Neutrophil (primary cell): ENCODE results near the gene CACNA1C.

Experiments used
- H3K27ac ChIP-seq: fragments of 200-600 bp; sonication (generic); 2 replicates; pipeline ENCODE4 v1.5.1; 2016; ENCODE audit warnings: mild to moderate bottlenecking, moderate library complexity
- H3K27me3 ChIP-seq: fragments of 200-600 bp; sonication (generic); 2 replicates; pipeline ENCODE4 v1.6.0; 2016; ENCODE audit warnings: mild to moderate bottlenecking
- H3K36me3 ChIP-seq: fragments of 200-600 bp; sonication (generic); 2 replicates; pipeline ENCODE4 v1.5.1; 2017
- H3K4me1 ChIP-seq, 2 experiments: fragments of 200-600 bp in 1 of 2; sonication (generic) in 1 of 2; 1 replicate in 1 of 2; 2 replicates in 1 of 2; pipeline versions ENCODE4 v1.5.1 to v1.6.1; 2013 to 2016; ENCODE audit warnings: low read depth in 1 of 2, low read length in 1 of 2, mild to moderate bottlenecking in 1 of 2, moderate library complexity in 1 of 2; ENCODE audit not compliant: control insufficient read depth in 1 of 2, insufficient read depth in 1 of 2
- H3K4me3 ChIP-seq, 2 experiments: fragments of 200-600 bp in 1 of 2; sonication (generic) in 1 of 2; 1 replicate in 1 of 2; 2 replicates in 1 of 2; pipeline ENCODE4 v1.5.1; 2013 to 2016; ENCODE audit warnings: low read depth in 1 of 2, low read length in 1 of 2, mild to moderate bottlenecking in 1 of 2, moderate library complexity in 1 of 2
- H3K9me3 ChIP-seq: fragments of 200-600 bp; sonication (generic); 2 replicates; pipeline ENCODE4 v1.5.1; 2016
- TF ChIP-seq, protein P1 (sequence below): fragments of 200-600 bp; sonication (generic); IDR thresholded peaks from 2 replicates; pipeline ENCODE4 v1.5.1; 2016; ENCODE audit warnings: antibody characterized with exemption

The CACNA1C gene

DNA sequence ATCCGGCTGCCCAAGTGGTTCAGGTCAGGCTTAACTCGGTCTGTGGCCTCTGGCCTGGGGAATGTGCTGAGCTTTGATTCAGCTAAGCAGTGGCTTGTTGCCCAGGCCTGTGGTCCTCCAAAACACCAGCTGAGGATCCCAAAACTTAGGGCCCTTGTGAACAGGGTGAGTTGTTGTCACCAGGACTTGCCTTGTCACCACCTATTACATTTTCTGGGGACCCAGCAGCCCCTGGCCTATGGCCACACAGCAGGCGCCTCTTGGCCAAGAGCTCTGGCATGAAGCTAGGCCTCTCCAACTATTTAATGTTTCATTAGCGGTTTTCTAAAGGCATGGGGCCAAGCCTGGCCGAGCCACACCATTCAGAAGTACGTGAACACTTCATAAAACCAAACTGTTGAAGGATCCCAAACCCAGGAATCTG, 343.7 kb downstream of the CACNA1C start:
- Histone ChIP-seq H3K27ac (no peak overlapping the region), H3K4me3 (no peak overlapping the region), H3K36me3 (no peaks in the 10 kb centered on the region)

DNA sequence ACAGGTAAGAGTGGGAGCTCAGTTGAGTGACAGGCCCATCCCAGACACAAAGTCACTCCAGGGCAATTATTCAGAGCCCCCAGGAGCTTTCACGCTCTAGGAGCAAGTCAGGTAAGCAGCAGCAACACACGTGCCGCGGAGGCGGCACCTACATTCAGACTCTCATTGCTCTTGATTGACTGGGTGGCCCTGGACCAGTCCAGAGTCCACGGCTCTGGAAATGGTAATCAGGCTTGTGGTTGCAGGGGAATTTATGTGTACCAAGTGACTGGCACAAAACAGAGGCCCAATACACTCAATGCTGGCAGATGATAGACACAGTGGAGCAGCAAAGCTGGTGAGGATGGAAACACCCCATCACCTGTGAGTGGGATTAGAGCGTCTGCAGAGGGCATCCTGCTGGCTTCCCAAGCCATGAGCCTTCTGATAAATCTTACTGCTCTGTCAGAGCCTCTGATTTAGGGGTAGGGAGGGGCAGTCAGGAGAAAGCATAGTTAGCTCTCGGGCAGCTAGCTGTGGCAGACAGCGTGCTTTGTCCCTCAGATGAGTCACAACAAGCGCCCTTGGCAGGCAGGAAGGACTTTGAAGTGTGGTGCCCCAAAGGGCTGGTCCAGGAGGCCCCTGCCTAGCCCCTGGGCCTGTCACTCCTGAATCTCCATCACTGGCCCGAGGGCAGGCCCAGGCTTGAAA, 344.7 kb downstream of the CACNA1C start:
- Histone ChIP-seq H3K9me3 (no peaks in the 10 kb centered on the region), H3K27me3 (no peaks in the 10 kb centered on the region), H3K27ac (no peak overlapping the region), H3K36me3 (no peaks in the 10 kb centered on the region), H3K4me1 (no peaks in the 10 kb centered on the region), H3K4me3 (no peak overlapping the region)
- TF ChIP-seq, protein P1, sequence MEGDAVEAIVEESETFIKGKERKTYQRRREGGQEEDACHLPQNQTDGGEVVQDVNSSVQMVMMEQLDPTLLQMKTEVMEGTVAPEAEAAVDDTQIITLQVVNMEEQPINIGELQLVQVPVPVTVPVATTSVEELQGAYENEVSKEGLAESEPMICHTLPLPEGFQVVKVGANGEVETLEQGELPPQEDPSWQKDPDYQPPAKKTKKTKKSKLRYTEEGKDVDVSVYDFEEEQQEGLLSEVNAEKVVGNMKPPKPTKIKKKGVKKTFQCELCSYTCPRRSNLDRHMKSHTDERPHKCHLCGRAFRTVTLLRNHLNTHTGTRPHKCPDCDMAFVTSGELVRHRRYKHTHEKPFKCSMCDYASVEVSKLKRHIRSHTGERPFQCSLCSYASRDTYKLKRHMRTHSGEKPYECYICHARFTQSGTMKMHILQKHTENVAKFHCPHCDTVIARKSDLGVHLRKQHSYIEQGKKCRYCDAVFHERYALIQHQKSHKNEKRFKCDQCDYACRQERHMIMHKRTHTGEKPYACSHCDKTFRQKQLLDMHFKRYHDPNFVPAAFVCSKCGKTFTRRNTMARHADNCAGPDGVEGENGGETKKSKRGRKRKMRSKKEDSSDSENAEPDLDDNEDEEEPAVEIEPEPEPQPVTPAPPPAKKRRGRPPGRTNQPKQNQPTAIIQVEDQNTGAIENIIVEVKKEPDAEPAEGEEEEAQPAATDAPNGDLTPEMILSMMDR, result no peak

More for the DNA sequence above, 343.7 kb downstream of the CACNA1C start:
- no peaks in the 10 kb centered on the region for H3K9me3 ChIP-seq
- TF ChIP-seq, protein P1, result no peak
- H3K4me1 ChIP-seq, result no peaks in the 10 kb centered on the region
- no peaks in the 10 kb centered on the region for H3K27me3 ChIP-seq

GRCh38 chr12:2401040-2401439, 348.3 kb downstream of the CACNA1C start:
- Histone ChIP-seq H3K36me3 (no peaks in the 10 kb centered on the region), H3K4me3 (no peak overlapping the region), H3K9me3 (no peaks in the 10 kb centered on the region)

DNA sequence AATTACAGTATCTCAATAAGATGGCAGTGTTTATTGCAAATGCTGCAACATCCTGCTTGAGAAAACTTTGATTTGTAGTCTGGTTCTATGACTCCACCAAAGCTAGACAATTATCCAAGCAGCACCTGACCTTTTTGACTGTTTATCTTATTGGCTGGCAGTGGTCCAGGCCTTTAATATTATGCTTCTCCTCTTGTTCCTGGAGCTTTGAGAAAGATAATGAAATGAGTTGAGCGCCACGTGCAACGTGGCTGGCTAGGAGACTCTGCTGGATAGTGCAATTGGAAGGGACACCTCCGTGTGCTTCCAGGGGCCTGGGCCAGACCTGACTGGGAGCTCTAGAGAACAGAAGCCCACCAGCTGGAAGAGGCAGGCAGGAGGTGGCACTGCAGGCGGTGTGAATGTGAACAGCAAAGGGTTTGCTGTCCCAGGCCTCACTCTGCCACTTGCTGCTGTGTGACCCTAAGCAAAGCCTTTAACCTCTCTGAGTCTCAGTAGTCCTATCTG, 349.3 kb downstream of the CACNA1C start:
- Histone ChIP-seq H3K36me3 (no peaks in the 10 kb centered on the region), H3K4me1 (no peaks in the 10 kb centered on the region), H3K27ac (no peak overlapping the region), H3K9me3 (no peaks in the 10 kb centered on the region), H3K4me3 (no peak overlapping the region), H3K27me3 (no peaks in the 10 kb centered on the region)
- TF ChIP-seq, protein P1, result no peak

More at GRCh38 chr12:2401040-2401439, 348.3 kb downstream of the CACNA1C start:
- H3K4me1 ChIP-seq, result no peaks in the 10 kb centered on the region
- no peaks in the 10 kb centered on the region for H3K27me3 ChIP-seq
- no peak overlapping the region for H3K27ac ChIP-seq
- TF ChIP-seq, protein P1, result no peak

GRCh38 chr12:2403221-2403976, 350.6 kb downstream of the CACNA1C start:
- Histone ChIP-seq H3K36me3 (no peaks in the 10 kb centered on the region), H3K4me1 (no peaks in the 10 kb centered on the region), H3K4me3 (no peak overlapping the region), H3K27ac (no peak overlapping the region), H3K9me3 (no peaks in the 10 kb centered on the region), H3K27me3 (no peaks in the 10 kb centered on the region)
- TF ChIP-seq, protein P1, result no peak
